Neural cell (in vitro differentiated cells): ENCODE measurements around the gene NDST4. TPM values are rescaled to one million over a fixed set of nuclear protein-coding genes. Genes with fewer than 3 reads are reported as not detected.

ENCODE experiments used
- H2AFZ ChIP-seq: fragments of 200-600, 300-800 bp; sonication (generic), shearing (Covaris generic); 2 replicates; pipeline ENCODE4 v1.6.0; 2014; ENCODE audit warnings: low read depth, mild to moderate bottlenecking, antibody characterized with exemption, low read length, moderate library complexity
- H3F3A ChIP-seq: fragments of 200-600 bp; shearing (Covaris generic); 2 replicates; pipeline ENCODE4 v1.6.1; 2016; ENCODE audit warnings: mild to moderate bottlenecking, moderate library complexity, mixed read lengths, antibody characterized with exemption, low read length; ENCODE audit not compliant: insufficient read depth, poor library complexity, severe bottlenecking
- H3K27ac ChIP-seq: fragments of 200-600, 300-800 bp; sonication (generic), shearing (Covaris generic); 2 replicates; pipeline ENCODE4 v1.5.1; 2014; ENCODE audit warnings: mild to moderate bottlenecking, low read length, moderate library complexity
- H3K27me3 ChIP-seq: fragments of 300-800, 200-600 bp; sonication (generic), shearing (Covaris generic); 2 replicates; pipeline ENCODE4 v1.6.0; 2014; ENCODE audit warnings: mild to moderate bottlenecking, low read depth, low read length, moderate library complexity; ENCODE audit not compliant: insufficient read depth
- H3K36me3 ChIP-seq: fragments of 300-800, 200-600 bp; sonication (generic), shearing (Covaris generic); 2 replicates; pipeline ENCODE4 v1.5.1; 2014; ENCODE audit warnings: mild to moderate bottlenecking, antibody characterized with exemption, low read length, moderate library complexity; ENCODE audit not compliant: insufficient read depth
- H3K4me2 ChIP-seq: fragments of 300-800, 200-600 bp; sonication (generic), shearing (Covaris generic); 2 replicates; pipeline ENCODE4 v1.6.0; 2014; ENCODE audit warnings: mild to moderate bottlenecking, low read length
- H3K4me3 ChIP-seq: fragments of 300-800, 200-600 bp; sonication (generic), shearing (Covaris generic); 2 replicates; pipeline ENCODE4 v1.5.1; 2014; ENCODE audit warnings: mild to moderate bottlenecking, low read length, moderate library complexity
- H3K79me2 ChIP-seq: fragments of 200-600 bp; shearing (Covaris generic); replicated peaks from 2 replicates; pipeline ENCODE4 v1.6.0; 2014; ENCODE audit warnings: mild to moderate bottlenecking, low read length, moderate library complexity; ENCODE audit not compliant: insufficient read depth
- H3K9ac ChIP-seq: fragments of 300-800, 200-600 bp; sonication (generic), shearing (Covaris generic); 2 replicates; pipeline ENCODE4 v1.6.1; 2016; ENCODE audit warnings: mild to moderate bottlenecking, low read length, mixed read lengths
- H3K9me2 ChIP-seq: fragments of 200-600 bp; shearing (Covaris generic); 2 replicates; pipeline ENCODE4 v1.6.1; 2016; ENCODE audit warnings: mild to moderate bottlenecking, low read length, mixed read lengths; ENCODE audit not compliant: insufficient read depth
- H3K9me3 ChIP-seq: fragments of 200-600, 300-800 bp; sonication (generic), shearing (Covaris generic); 2 replicates; pipeline ENCODE4 v1.6.1; 2016; ENCODE audit warnings: mild to moderate bottlenecking, mixed run types, low read length, moderate library complexity, mixed read lengths
- H4K20me1 ChIP-seq: fragments of 200-600 bp; shearing (Covaris generic); 2 replicates; pipeline ENCODE4 v1.6.1; 2016; ENCODE audit warnings: mild to moderate bottlenecking, mixed run types; ENCODE audit not compliant: insufficient read depth
- EP300 ChIP-seq: fragments of 450-650 bp; conservative IDR thresholded peaks from 2 replicates; pipeline ENCODE4 v1.6.1; 2014; ENCODE audit warnings: antibody characterized with exemption, mild to moderate bottlenecking, moderate library complexity; ENCODE audit not compliant: poor library complexity, severe bottlenecking
- EZH2 ChIP-seq: fragments of 200-600, 300-800 bp; shearing (Covaris generic), sonication (generic); IDR thresholded peaks from 2 replicates; pipeline ENCODE4 v1.6.1; 2014; ENCODE audit warnings: antibody characterized with exemption, low read length, borderline replicate concordance, mild to moderate bottlenecking; ENCODE audit not compliant: insufficient read depth, poor library complexity, severe bottlenecking
- MXI1 ChIP-seq: fragments of 450-650 bp; conservative IDR thresholded peaks from 2 replicates; pipeline ENCODE4 v1.6.1; 2014; ENCODE audit warnings: antibody characterized with exemption, mild to moderate bottlenecking; ENCODE audit not compliant: poor library complexity, severe bottlenecking
- POLR2AphosphoS5 ChIP-seq: IDR thresholded peaks from 2 replicates; pipeline ENCODE4 v1.6.1; 2012
- RAD21 ChIP-seq: fragments of 450-650 bp; conservative IDR thresholded peaks from 2 replicates; pipeline ENCODE4 v1.6.1; 2014; ENCODE audit warnings: antibody characterized with exemption, mild to moderate bottlenecking, moderate library complexity
- SMC3 ChIP-seq: fragments of 450-650 bp; conservative IDR thresholded peaks from 2 replicates; pipeline ENCODE4 v1.6.1; 2014; ENCODE audit warnings: antibody characterized with exemption, mild to moderate bottlenecking, moderate library complexity; ENCODE audit not compliant: poor library complexity
- TAF1 ChIP-seq: IDR thresholded peaks from 2 replicates; pipeline ENCODE4 v1.6.1; 2012; ENCODE audit warnings: low read depth
- polyA plus RNA-seq: library from polyadenylated mRNA; depleted of rRNA; stranded (reverse); fragments of >200 nt; gene quantifications from 2 replicates; pipeline ENCODE4 v1.2.3, GENCODE V29; 2014
- TF ChIP-seq, protein P1 (sequence below): fragments of 450-650 bp; IDR thresholded peaks from 2 replicates; pipeline ENCODE4 v1.5.1; 2014; ENCODE audit warnings: antibody characterized with exemption, mild to moderate bottlenecking, moderate library complexity; ENCODE audit not compliant: poor library complexity, severe bottlenecking
- TF ChIP-seq, protein P2 (sequence below): IDR thresholded peaks from 2 replicates; pipeline ENCODE4 v1.6.1; 2012; ENCODE audit warnings: borderline replicate concordance

NDST4 gene
- polyA plus RNA-seq, 1 donor from 2014 or later, result 1.3 TPM

DNA sequence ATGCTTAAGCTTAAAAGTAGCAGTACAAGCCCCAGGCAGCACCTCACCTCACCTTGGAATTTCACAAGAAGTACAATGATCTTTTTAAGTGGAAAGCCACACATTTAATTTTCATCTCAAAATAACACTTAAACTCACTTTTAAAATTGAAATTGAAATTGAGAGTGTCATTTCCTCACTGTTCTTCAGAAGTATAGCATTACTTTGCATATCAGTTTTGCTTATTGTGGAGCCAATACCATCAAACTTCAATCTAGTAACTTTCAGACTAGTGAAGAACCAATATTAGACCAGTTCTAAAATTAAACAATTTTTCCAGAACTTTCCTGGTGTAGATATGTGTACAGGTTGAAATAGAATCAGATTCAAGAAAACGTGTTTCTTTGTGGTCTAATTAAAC lies 242.4 kb downstream of the NDST4 start:
- no peak overlapping the region for H3K4me2 ChIP-seq
- H4K20me1 ChIP-seq, result no peaks in the 10 kb centered on the region
- peaks cover 3% of the 10 kb centered on the region for H3F3A ChIP-seq
- TF ChIP-seq RAD21 (no peak), EP300 (no peak), TAF1 (no peak), POLR2AphosphoS5 (no peak), MXI1 (no peak), SMC3 (no peak), EZH2 (no peak)
- TF ChIP-seq, protein P1, sequence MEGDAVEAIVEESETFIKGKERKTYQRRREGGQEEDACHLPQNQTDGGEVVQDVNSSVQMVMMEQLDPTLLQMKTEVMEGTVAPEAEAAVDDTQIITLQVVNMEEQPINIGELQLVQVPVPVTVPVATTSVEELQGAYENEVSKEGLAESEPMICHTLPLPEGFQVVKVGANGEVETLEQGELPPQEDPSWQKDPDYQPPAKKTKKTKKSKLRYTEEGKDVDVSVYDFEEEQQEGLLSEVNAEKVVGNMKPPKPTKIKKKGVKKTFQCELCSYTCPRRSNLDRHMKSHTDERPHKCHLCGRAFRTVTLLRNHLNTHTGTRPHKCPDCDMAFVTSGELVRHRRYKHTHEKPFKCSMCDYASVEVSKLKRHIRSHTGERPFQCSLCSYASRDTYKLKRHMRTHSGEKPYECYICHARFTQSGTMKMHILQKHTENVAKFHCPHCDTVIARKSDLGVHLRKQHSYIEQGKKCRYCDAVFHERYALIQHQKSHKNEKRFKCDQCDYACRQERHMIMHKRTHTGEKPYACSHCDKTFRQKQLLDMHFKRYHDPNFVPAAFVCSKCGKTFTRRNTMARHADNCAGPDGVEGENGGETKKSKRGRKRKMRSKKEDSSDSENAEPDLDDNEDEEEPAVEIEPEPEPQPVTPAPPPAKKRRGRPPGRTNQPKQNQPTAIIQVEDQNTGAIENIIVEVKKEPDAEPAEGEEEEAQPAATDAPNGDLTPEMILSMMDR, result no peak
- TF ChIP-seq, protein P2, sequence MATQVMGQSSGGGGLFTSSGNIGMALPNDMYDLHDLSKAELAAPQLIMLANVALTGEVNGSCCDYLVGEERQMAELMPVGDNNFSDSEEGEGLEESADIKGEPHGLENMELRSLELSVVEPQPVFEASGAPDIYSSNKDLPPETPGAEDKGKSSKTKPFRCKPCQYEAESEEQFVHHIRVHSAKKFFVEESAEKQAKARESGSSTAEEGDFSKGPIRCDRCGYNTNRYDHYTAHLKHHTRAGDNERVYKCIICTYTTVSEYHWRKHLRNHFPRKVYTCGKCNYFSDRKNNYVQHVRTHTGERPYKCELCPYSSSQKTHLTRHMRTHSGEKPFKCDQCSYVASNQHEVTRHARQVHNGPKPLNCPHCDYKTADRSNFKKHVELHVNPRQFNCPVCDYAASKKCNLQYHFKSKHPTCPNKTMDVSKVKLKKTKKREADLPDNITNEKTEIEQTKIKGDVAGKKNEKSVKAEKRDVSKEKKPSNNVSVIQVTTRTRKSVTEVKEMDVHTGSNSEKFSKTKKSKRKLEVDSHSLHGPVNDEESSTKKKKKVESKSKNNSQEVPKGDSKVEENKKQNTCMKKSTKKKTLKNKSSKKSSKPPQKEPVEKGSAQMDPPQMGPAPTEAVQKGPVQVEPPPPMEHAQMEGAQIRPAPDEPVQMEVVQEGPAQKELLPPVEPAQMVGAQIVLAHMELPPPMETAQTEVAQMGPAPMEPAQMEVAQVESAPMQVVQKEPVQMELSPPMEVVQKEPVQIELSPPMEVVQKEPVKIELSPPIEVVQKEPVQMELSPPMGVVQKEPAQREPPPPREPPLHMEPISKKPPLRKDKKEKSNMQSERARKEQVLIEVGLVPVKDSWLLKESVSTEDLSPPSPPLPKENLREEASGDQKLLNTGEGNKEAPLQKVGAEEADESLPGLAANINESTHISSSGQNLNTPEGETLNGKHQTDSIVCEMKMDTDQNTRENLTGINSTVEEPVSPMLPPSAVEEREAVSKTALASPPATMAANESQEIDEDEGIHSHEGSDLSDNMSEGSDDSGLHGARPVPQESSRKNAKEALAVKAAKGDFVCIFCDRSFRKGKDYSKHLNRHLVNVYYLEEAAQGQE, result no peak
- H2AFZ ChIP-seq, result no peak overlapping the region
- no peaks in the 10 kb centered on the region for H3K9me2 ChIP-seq
- no peak overlapping the region for H3K4me3 ChIP-seq
- no peak overlapping the region for H3K9ac ChIP-seq
- H3K79me2 ChIP-seq, result no peaks in the 10 kb centered on the region
- H3K36me3 ChIP-seq, result no peaks in the 10 kb centered on the region
- H3K27ac ChIP-seq, result no peak overlapping the region
- H3K9me3 ChIP-seq, result no peaks in the 10 kb centered on the region
- H3K27me3 ChIP-seq, result no peaks in the 10 kb centered on the region

DNA sequence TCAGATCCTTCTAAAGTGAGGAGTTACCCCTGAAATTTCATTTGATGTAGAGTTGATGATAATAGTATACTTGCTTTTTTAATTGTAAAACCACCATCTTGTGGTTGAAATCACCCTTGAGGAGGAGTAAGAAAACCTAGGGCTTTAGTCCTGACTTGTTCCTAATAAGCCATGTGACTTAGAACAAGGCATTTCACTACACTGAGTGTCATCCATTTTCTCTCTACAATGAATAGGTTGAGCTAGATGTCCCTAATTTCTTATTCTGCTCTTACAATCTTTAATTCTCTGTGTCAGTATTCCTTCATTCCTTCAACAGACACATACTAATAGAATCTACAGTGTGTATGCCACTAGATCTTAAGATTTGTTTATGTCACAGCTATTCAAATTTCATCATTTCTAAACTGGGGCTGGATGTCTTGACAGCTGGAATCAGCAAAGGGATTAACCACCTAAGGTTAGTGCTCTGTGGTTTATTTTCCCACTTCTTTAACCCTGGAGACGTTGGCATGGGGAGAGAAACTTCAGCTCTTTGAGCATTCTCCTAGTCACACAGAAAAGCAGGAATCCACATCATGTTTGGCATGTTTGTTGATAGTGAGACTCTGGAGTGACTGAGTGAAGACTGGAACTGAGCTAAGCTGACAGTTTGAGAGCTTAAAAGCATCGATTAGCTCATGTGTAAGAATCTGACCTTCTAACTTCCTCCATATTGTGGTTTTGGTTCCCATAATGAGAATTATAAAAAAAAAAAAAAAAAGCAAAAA lies 246.3 kb downstream of the NDST4 start:
- Histone ChIP-seq H2AFZ (no peak overlapping the region), H3K9me3 (no peaks in the 10 kb centered on the region)
- TF ChIP-seq, protein P1, result peak; percentile 6
- no peak for TF ChIP-seq RAD21
- TF ChIP-seq, protein P2, result peak; percentile 98
- TF ChIP-seq EP300, result peak; percentile 97
- TF ChIP-seq POLR2AphosphoS5, result peak; percentile 96

More for the DNA sequence above, 246.3 kb downstream of the NDST4 start:
- Histone ChIP-seq H3K36me3 (no peaks in the 10 kb centered on the region), H3F3A (peaks cover 3% of the 10 kb centered on the region), H3K27ac (peak overlapping the region; percentile 64), H3K79me2 (no peaks in the 10 kb centered on the region), H3K9me2 (no peaks in the 10 kb centered on the region), H4K20me1 (no peaks in the 10 kb centered on the region), H3K4me2 (peak overlapping the region; percentile 29), H3K27me3 (no peaks in the 10 kb centered on the region), H3K4me3 (peak overlapping the region; percentile 43), H3K9ac (no peak overlapping the region)
